Peyer's patch (tissue), 4 donors: ENCODE data around the gene PIEZO1. TPM values are rescaled to one million over a fixed set of nuclear protein-coding genes. Genes with fewer than 3 reads are reported as not detected.

ENCODE experiments used
- DNase-seq, 3 donors: peaks; one replicate each; pipeline ENCODE4 v3.0.0-alpha.2; 2017 to 2019
- H3K27ac ChIP-seq, 4 donors: fragments of 200-600 bp; sonication (generic); one replicate each; pipeline ENCODE4 v1.5.1; 2016 to 2019
- H3K27me3 ChIP-seq, 2 donors: fragments of 200-600 bp; sonication (generic); one replicate each; pipeline ENCODE4 v1.5.1; 2019
- H3K36me3 ChIP-seq, 3 donors: fragments of 200-600 bp; sonication (generic); one replicate each; pipeline ENCODE4 v1.5.1; 2016 to 2019
- H3K4me1 ChIP-seq, 4 donors: fragments of 200-600 bp; sonication (generic); one replicate each; pipeline ENCODE4 v1.5.1; 2016 to 2019
- H3K4me3 ChIP-seq, 4 donors: fragments of 200-600 bp; sonication (generic); 1 replicate in 3 of 4; 2 replicates in 1 of 4; pipeline ENCODE4 v1.5.1; 2016 to 2019; ENCODE audit warnings: mild to moderate bottlenecking in 1 of 4
- H3K9me3 ChIP-seq, 4 donors: fragments of 200-600 bp; sonication (generic); one replicate each; pipeline ENCODE4 v1.5.1; 2016 to 2019; ENCODE audit warnings: mild to moderate bottlenecking in 1 of 4
- CTCF ChIP-seq, 6 experiments: fragments of 450-650 bp in 4 of 6; fragments of 200-600 bp in 2 of 6; sonication (generic) in 1 of 6; IDR thresholded peaks; one replicate each; pipeline ENCODE4 v1.5.1; 2017 to 2019; ENCODE audit warnings: antibody characterized with exemption in 6 of 6, mild to moderate bottlenecking in 3 of 6, moderate library complexity in 1 of 6
- POLR2A ChIP-seq, 2 donors: fragments of 450-650 bp; IDR thresholded peaks; one replicate each; pipeline ENCODE4 v1.5.1; 2017; ENCODE audit warnings: antibody characterized with exemption in 2 of 2, mild to moderate bottlenecking in 2 of 2, moderate library complexity in 2 of 2
- total RNA-seq, 4 donors: library from RNA; depleted of rRNA; stranded (reverse); fragments of >200 nt; gene quantifications; one replicate each; pipeline ENCODE4 v1.1.0, GENCODE V29; 2016

Gene PIEZO1
- total RNA-seq, 4 donors from 2014 or later, result 76.9 to 218 (median 183) TPM

GRCh38 chr16:88771294-88771772, 13.7 kb downstream of the PIEZO1 start:
- Histone ChIP-seq H3K4me3 (peak overlapping the region in 1 of 4 donors; percentile 44), H3K36me3 (no peaks in the 10 kb centered on the region), H3K9me3 (no peaks in the 10 kb centered on the region), H3K27me3 (no peaks in the 10 kb centered on the region), H3K4me1 (peaks cover 9 to 79% (median 17%) of the 10 kb centered on the region in 4 donors), H3K27ac (peak overlapping the region; percentile 15 to 89 (median 70))
- DNase-seq, result no peak
- TF ChIP-seq CTCF (IDR thresholded peaks at IDR 0.05), result no peak
- no peak for TF ChIP-seq POLR2A (IDR thresholded peaks at IDR 0.05)

DNA sequence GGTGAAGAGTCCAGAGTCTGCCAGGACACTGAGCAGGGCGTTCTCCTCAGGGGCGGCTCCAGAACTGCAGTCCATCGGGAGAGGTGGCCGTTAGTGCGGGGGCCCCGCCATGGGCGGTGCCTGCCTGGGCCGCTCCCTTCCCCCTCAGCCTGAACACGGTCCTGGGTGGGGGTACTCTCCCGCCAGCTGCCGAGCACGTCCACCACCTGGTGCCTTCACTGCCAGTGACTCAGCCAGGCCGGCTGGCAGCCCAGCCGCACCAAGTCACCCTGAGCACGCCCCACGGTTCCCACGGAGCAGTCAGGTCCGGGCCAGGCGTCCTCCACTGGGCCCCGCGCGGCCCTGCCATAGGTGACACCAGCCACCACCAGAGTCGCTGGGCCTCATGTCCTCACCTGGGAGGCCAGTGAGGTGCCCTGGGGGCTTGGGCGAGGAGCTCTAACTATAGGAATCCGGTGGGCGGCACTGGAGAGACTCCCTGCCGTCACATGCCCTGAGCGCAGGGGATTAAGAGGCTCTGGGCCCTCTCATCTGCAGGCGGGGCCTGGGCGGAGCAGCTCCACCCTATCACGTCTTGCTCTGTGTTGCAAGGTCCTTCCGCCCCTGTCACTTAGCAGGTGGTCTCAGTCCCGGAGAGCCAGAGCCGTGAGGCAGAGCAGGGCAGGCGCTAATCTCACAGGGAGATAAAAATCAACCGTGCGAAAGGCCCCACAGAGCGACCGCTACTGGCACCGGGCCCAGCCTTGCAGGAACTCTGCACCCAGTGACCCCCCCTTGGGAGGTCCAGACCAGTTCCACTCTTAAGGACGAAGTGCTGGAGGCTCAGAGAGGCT, 14.3 kb downstream of the PIEZO1 start:
- TF ChIP-seq POLR2A (IDR thresholded peaks at IDR 0.05) (peak in 1 of 2 donors; percentile 37), CTCF (IDR thresholded peaks at IDR 0.05) (no peak)
- H3K9me3 ChIP-seq, result no peaks in the 10 kb centered on the region
- H3K4me3 ChIP-seq, result peak overlapping the region in 2 of 4 donors; percentile 37 to 44
- H3K36me3 ChIP-seq, result no peaks in the 10 kb centered on the region
- no peaks in the 10 kb centered on the region for H3K27me3 ChIP-seq
- H3K27ac ChIP-seq, result peak overlapping the region; percentile 15 to 89 (median 70)
- peaks cover 9 to 78% (median 17%) of the 10 kb centered on the region in 4 donors for H3K4me1 ChIP-seq
- DNase-seq, result peak; percentile 25 to 88 (median 82)

DNA sequence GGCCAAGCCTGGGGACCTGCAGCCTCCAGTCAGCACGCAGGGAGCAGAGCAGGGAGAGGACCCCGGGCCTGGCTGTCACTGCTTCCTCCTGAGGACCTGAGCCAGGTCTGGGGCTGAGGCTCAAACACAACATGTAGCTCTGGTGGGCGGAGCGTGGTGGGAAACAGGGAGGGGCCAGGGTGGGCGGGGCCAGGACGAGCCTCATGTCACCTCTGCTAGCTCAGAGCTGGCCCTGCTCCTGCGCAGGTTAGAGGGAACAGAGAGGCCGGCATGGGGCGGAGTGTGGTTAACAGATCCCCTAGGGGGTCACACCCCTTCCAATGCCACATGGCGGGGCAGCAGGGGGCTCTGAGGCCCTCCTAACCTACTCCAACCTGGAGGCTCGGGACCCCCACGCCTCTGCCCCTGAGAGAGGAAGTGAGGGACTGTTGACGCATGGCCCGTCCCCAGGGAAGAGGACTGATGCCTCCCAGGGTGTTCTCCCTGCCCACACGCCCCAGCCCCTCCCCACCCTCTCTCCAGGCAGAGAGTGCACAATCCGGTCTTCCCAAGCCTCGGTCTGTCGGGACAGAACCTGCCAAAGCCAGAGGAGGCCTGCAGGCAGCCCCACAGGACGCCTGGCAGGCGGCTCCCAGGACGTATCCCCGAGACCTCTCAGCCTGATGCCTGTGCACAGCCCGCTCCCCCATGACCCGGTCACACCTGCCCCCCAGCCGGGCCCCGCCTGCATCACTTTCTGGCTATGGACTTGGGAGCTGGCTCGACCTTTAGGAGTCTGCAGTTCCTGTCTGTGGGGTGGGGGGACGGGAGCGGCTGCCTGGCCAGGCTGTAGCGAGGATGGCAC, 15.2 kb downstream of the PIEZO1 start:
- Histone ChIP-seq H3K27me3 (no peaks in the 10 kb centered on the region), H3K9me3 (no peaks in the 10 kb centered on the region), H3K36me3 (no peaks in the 10 kb centered on the region), H3K4me1 (peaks cover 9 to 78% (median 17%) of the 10 kb centered on the region in 4 donors), H3K27ac (peak overlapping the region; percentile 15 to 89 (median 70)), H3K4me3 (peak overlapping the region in 2 of 4 donors; percentile 37 to 44)
- TF ChIP-seq POLR2A (IDR thresholded peaks at IDR 0.05), result no peak
- no peak for TF ChIP-seq CTCF (IDR thresholded peaks at IDR 0.05)
- peak; percentile 56 to 76 (median 67) for DNase-seq

GRCh38 chr16:88768071-88768783, 16.8 kb downstream of the PIEZO1 start:
- peak overlapping the region in 3 of 4 donors; percentile 49 to 89 (median 87) for H3K27ac ChIP-seq
- peaks cover 9 to 69% (median 17%) of the 10 kb centered on the region in 4 donors for H3K4me1 ChIP-seq

DNA sequence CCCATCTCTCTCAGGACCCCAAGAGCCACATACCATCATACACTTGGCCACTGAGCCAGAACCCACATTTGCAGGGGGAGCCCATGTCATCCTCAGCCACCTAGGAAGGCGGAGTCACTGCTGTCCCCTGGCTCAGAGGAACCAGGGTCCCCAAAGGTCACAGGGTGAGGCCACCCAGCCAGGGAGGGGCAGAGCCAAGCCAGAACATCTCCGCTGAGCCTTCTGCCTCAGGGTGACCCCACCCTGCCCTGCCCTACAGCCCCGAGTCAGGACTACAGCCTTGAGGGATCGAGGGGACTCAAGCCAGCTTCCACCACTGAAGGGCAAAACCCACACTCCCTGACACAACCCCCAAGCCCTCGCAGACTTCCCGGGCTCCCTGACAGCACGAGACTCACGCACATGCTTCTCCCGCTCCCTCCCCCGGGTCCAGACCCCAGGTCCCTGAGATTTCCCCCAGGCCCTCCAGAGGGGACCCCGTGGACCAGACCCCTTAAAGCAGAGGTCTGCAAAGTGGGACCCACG, 17.4 kb downstream of the PIEZO1 start:
- Histone ChIP-seq H3K4me1 (peaks cover 9 to 70% (median 17%) of the 10 kb centered on the region in 4 donors), H3K9me3 (no peaks in the 10 kb centered on the region), H3K27me3 (no peaks in the 10 kb centered on the region), H3K4me3 (no peak overlapping the region), H3K27ac (peak overlapping the region in 3 of 4 donors; percentile 31 to 89 (median 87)), H3K36me3 (no peaks in the 10 kb centered on the region)
- TF ChIP-seq CTCF (IDR thresholded peaks at IDR 0.05) (no peak), POLR2A (IDR thresholded peaks at IDR 0.05) (no peak)
- DNase-seq, result no peak

More at GRCh38 chr16:88768071-88768783, 16.8 kb downstream of the PIEZO1 start:
- TF ChIP-seq POLR2A (IDR thresholded peaks at IDR 0.05), result no peak
- no peak for DNase-seq
- Histone ChIP-seq H3K27me3 (no peaks in the 10 kb centered on the region), H3K36me3 (no peaks in the 10 kb centered on the region), H3K9me3 (no peaks in the 10 kb centered on the region), H3K4me3 (peak overlapping the region in 1 of 4 donors; percentile 2)
